Measurements from ENCODE around the gene KCNT1. TPM values are rescaled to one million over a fixed set of nuclear protein-coding genes. Genes with fewer than 3 reads are reported as not detected.

Gene KCNT1
- total RNA-seq, 1 experiment from 2014 or later, result not detected

DNA sequence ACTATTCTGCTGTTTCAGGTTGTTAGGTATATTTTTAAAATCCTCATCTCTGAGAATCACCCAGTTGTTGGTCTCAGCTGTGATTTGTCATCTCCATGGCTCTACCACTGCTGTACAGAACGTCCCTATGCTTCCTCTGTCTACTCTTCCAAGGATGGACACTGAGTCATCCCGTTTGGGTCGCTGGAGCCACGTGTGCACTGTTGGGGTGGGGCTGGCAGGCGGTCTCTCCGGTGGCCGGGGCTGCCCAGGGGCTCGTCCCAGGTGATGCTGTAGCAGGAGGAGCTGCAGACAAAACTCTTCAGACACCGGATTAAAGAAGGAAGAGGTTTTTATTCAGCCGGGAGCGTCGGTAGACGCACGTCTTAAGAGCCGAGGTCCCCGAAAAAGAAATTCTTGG, 21.9 kb upstream of the KCNT1 start:
- H3K27ac ChIP-seq, result no peak overlapping the region
- H3K4me3 ChIP-seq, result no peak overlapping the region
- no peaks in the 10 kb centered on the region; the same call in none of the 2 replicates for H3K27me3 ChIP-seq (replicated peaks)
- no peaks in the 10 kb centered on the region for H3K36me3 ChIP-seq
- no peaks in the 10 kb centered on the region for H3K4me1 ChIP-seq (replicated peaks)
- DNase-seq (ENCODE audit: low read depth in 1 of 2, low spot score in 2 of 2), result no peak
- H3K9me3 ChIP-seq (replicated peaks), result no peaks in the 10 kb centered on the region

DNA sequence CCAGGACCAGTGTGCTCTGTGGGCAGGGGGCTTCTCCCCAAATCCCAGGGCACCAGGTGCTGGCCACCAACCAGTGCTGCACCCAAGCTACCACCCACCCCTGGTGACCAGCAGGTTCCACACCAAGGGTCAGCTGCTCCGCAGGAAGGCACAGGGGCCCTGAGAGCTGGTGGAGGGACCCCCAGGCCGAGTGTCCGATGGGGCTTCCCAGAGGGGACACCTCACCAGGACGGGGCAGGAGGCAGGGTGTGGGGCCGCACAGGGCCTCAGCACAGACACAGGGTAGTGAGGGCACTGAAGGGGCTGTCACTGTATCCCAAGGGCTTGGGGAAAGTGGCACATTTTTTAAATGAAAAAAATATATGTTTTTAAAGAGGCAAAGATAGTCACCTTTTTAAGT, 20.8 kb upstream of the KCNT1 start:
- no peak for DNase-seq (ENCODE audit: low read depth in 1 of 2, low spot score in 2 of 2)
- no peak overlapping the region for H3K4me3 ChIP-seq

DNA sequence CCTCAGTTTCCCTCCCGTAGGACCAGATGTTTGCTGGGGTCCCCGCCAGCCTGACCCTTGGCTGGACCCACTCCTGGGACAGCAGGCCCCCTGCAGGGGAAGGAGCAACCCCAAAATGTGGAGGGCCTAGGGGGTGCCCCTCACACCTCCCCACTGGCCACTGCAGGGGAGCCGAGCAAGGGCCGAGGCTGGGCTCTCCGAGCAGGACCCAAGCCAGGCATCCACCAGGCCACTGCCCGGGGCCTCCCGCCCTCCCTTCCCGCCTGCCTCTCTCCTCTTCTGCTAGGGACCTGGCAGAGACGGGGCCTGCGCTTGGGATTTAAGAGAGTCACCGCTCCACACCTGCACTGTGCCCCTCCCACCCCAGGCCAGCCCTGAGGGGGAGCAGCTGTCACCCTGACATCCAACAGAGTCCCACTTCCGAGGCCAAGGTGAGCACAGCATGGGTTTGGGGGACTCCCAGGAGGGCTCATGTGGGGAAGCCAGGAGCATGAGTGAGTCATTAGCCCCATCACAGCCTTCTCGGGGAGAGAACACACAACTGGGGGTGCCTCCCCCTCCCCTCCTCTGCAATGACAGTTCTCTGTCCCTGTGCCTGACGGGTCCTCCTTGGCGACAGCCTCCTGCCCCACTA, 18.5 kb upstream of the KCNT1 start:
- H3K27me3 ChIP-seq (replicated peaks), result no peaks in the 10 kb centered on the region; the same call in 1 of the 2 replicates
- H3K36me3 ChIP-seq, result no peaks in the 10 kb centered on the region
- H3K9me3 ChIP-seq (replicated peaks), result no peaks in the 10 kb centered on the region
- no peak overlapping the region for H3K27ac ChIP-seq
- no peaks in the 10 kb centered on the region for H3K4me1 ChIP-seq (replicated peaks)
- H3K4me3 ChIP-seq, result no peak overlapping the region
- no peak for DNase-seq (ENCODE audit: low read depth in 1 of 2, low spot score in 2 of 2)

More for the DNA sequence above, 20.8 kb upstream of the KCNT1 start:
- Histone ChIP-seq H3K4me1 (replicated peaks) (no peaks in the 10 kb centered on the region), H3K27me3 (replicated peaks) (no peaks in the 10 kb centered on the region; the same call in 1 of the 2 replicates), H3K9me3 (replicated peaks) (no peaks in the 10 kb centered on the region), H3K27ac (no peak overlapping the region), H3K36me3 (no peaks in the 10 kb centered on the region)

DNA sequence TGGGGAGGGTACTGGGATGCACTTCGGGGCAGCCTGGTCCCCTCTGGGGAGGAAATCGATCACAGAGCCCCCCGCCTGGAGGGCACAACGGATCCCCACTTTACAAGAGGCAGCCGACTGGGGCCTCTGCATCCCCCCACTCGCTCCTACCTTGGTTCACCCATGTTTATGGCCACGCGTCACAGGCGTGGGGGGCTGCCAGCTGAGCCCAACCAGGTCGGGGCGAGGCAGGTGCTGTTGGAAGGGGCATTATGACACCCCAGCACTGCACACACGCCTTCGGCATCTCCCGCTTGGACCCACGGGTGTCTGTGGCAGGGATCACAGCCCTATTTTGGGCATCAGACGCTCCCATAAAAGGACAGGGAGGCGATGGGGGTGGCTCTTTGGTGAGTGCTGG, 17.3 kb upstream of the KCNT1 start:
- no peaks in the 10 kb centered on the region for H3K9me3 ChIP-seq (replicated peaks)
- no peak overlapping the region for H3K4me3 ChIP-seq
- no peaks in the 10 kb centered on the region for H3K4me1 ChIP-seq (replicated peaks)
- no peak overlapping the region for H3K27ac ChIP-seq
- DNase-seq (ENCODE audit: low read depth in 1 of 2, low spot score in 2 of 2), result no peak
- no peaks in the 10 kb centered on the region for H3K36me3 ChIP-seq
- H3K27me3 ChIP-seq (replicated peaks), result no peaks in the 10 kb centered on the region; the same call in 1 of the 2 replicates

DNA sequence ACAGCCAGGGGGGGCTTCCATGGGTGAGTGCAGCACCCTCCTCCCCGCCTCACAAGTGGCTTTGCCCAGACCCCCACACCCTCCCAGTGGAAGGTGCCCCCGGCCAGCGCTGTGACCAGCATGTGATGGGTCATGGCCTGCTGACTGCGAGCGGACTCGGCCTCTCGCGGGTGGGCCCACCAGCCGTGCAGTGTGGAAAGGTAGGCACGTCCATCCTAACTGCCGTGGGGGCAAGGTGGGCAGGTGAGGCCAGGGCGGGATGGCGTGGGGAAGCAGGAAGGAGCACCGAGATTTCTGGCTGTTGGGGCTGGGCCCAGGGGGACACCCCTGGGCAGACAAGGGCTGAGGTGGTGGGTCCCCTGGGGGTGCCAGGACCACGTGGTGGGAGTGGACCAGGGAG, 14.8 kb upstream of the KCNT1 start:
- Histone ChIP-seq H3K4me1 (replicated peaks) (no peaks in the 10 kb centered on the region), H3K27me3 (replicated peaks) (no peaks in the 10 kb centered on the region; the same call in 1 of the 2 replicates), H3K4me3 (no peak overlapping the region), H3K9me3 (replicated peaks) (no peaks in the 10 kb centered on the region), H3K27ac (no peak overlapping the region), H3K36me3 (no peaks in the 10 kb centered on the region)
- no peak for DNase-seq (ENCODE audit: low read depth in 1 of 2, low spot score in 2 of 2)

DNA sequence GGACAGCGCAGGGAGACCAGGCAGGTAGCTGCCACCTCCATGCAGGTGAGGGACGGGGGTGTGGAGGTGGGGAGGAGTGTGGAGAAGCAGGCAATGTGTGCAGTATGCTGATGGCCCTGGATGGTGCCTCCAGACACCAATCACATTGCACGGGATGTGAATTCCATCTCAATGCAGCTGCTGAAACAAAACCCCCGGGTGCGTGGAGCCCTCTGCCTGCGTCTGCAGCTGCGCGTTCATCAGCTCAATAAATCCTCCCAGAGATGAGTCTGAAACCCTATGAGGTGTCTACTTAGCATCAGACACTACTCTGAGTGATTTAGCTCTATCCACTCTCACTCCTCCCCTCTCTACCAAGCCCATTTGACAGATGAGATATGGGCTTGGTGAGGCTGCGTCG, 13.0 kb upstream of the KCNT1 start:
- H3K9me3 ChIP-seq (replicated peaks), result no peaks in the 10 kb centered on the region
- H3K27ac ChIP-seq, result no peak overlapping the region
- no peak for DNase-seq (ENCODE audit: low read depth in 1 of 2, low spot score in 2 of 2)
- H3K36me3 ChIP-seq, result no peaks in the 10 kb centered on the region
- H3K4me1 ChIP-seq (replicated peaks), result no peaks in the 10 kb centered on the region
- no peaks in the 10 kb centered on the region; the same call in 1 of the 2 replicates for H3K27me3 ChIP-seq (replicated peaks)
- no peak overlapping the region for H3K4me3 ChIP-seq

DNA sequence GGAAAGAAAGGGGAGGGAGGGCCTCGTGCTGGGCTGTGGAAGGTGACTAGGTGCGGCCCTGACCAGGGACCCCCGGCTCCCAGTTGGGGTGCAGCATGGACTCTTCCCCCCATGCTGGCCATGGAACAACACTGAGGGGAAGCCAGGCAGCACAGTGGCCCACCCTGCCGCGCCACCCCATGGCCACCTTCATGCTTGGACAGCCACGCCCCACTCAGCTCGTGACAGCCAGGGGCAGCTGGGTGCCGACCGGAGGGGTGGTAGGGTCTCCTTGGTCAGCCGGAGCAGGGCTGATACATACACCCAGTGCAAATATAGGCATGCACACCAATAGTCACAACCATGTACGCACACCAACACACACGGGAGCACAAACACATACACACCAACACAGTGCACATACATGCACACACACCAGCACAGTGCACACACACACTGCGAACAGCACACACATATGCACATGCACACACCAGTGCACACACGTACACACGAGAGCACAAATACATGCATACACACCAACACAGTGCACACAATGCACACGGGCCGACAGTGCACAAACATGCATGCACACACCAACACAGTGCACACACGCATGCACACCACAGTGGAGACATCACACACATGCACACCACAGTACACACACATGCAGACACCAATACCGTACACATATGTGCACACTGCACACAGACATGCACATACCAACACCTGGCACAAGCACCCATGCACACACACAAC, 11.0 kb upstream of the KCNT1 start:
- DNase-seq (ENCODE audit: low read depth in 1 of 2, low spot score in 2 of 2), result no peak
- Histone ChIP-seq H3K27ac (no peak overlapping the region), H3K36me3 (no peaks in the 10 kb centered on the region), H3K27me3 (replicated peaks) (no peaks in the 10 kb centered on the region), H3K9me3 (replicated peaks) (no peaks in the 10 kb centered on the region), H3K4me1 (replicated peaks) (no peaks in the 10 kb centered on the region; the same call in 1 of the 2 replicates), H3K4me3 (no peak overlapping the region)

DNA sequence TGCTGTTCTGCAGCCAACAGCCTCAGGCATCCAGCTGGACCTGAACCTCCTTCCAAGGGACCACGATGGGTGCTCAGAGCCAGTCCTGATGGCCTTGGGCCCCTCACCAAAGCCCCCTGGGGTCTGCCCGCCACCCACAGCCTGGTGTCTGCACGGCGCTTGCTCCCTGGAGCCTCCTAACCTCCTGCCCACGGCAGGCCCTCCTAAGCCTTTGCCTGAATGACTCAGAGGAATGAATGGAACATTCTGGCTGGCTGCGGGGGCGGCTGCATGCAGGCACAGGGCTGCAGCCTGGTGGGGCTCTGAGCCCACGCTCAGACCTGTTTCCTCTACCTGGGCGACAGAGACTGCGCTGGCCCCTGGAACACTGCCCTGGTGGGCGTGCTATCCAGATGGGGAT, 9.6 kb upstream of the KCNT1 start:
- DNase-seq (ENCODE audit: low read depth in 1 of 2, low spot score in 2 of 2), result no peak
- Histone ChIP-seq H3K36me3 (no peaks in the 10 kb centered on the region), H3K27ac (no peak overlapping the region), H3K9me3 (replicated peaks) (no peaks in the 10 kb centered on the region), H3K4me1 (replicated peaks) (no peaks in the 10 kb centered on the region; the same call in 1 of the 2 replicates), H3K4me3 (no peak overlapping the region), H3K27me3 (replicated peaks) (no peaks in the 10 kb centered on the region)

DNA sequence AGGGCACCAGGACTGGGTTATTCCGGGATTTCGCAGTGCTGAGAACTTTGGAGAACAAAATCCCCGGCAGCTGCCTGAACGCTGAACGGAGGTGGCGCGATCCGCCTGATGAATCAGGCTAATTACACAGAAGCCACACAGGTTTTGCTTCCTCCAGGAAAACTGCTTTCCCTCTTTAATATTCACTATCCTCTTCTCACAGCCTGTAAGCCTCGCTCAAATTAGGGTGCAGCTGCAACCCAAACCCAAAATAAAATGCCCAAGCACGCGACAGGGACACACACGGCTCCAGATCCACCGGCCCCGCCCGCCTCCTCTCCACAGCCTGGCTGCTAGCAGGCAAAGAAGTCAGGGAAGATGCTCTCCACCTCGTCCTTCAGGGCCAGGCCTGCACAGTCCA, 8.7 kb upstream of the KCNT1 start:
- Histone ChIP-seq H3K36me3 (no peaks in the 10 kb centered on the region), H3K4me1 (replicated peaks) (no peaks in the 10 kb centered on the region; the same call in 1 of the 2 replicates), H3K4me3 (no peak overlapping the region), H3K9me3 (replicated peaks) (no peaks in the 10 kb centered on the region), H3K27me3 (replicated peaks) (no peaks in the 10 kb centered on the region), H3K27ac (no peak overlapping the region)
- no peak for DNase-seq (ENCODE audit: low read depth in 1 of 2, low spot score in 2 of 2)

DNA sequence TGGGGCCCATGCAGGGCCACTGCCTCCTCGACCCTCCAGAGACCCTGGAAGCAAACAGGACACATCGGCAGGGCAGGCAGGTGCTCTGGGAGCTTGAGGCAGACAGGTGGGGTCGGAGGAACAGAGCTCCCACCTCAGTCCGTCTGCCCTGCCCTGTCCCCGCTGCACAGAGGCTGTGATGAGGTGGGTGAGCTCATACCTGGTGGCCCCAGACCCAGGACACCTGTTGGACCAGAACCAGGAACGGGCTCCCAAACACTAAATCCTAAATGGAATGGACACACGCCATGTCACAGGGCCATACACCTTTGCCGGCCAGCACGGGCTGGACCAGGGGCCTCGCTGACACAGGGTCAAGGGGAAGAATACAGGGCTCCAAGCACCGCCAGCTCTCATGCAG, 8.2 kb upstream of the KCNT1 start:
- H3K27me3 ChIP-seq (replicated peaks), result no peaks in the 10 kb centered on the region
- no peaks in the 10 kb centered on the region for H3K9me3 ChIP-seq (replicated peaks)
- no peak overlapping the region for H3K4me3 ChIP-seq
- H3K27ac ChIP-seq, result no peak overlapping the region
- no peaks in the 10 kb centered on the region for H3K36me3 ChIP-seq
- no peak for DNase-seq (ENCODE audit: low read depth in 1 of 2, low spot score in 2 of 2)
- no peaks in the 10 kb centered on the region; the same call in 1 of the 2 replicates for H3K4me1 ChIP-seq (replicated peaks)

DNA sequence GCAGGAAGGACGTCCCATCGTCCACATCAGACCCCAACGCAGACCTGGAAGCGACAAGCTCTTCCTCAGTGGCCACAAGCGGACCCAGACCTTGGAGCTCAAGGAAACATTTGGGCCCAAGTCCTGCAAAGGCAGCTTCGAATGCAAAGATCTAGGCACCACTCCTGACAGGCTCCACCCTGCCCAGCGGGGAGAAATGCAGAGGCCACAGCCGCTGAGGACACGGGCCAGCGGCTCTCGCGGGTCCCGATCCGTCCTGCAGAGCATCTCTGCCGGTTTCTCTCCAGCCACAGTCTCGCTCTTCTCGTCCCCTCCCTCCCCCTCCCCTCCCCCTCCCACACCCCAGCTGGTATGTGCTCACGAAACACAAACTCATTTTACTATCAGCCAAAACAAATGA, 7.6 kb upstream of the KCNT1 start:
- Histone ChIP-seq H3K4me3 (no peak overlapping the region), H3K36me3 (no peaks in the 10 kb centered on the region), H3K27me3 (replicated peaks) (no peaks in the 10 kb centered on the region), H3K27ac (no peak overlapping the region), H3K4me1 (replicated peaks) (no peaks in the 10 kb centered on the region; the same call in 1 of the 2 replicates), H3K9me3 (replicated peaks) (no peaks in the 10 kb centered on the region)
- no peak for DNase-seq (ENCODE audit: low read depth in 1 of 2, low spot score in 2 of 2)

DNA sequence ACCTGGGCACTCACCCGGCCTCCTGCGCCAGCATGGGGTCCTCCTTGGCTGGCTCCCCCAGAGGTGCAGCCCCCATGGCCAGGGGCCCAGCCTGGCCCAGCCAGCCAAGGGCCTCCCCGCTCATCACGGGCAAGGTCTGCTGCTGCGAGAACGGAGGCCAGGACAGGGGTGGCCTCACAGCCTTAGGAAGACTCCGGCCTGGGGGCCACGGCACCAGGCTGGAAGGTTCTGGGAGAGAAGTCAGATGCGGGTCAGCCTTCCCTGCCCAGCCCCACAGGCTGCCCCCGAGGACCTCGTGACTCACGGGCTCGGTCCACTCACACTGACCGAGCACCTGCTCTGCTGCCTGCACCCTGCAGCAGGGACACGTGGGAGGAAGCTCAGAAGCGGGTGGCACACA, 6.9 kb upstream of the KCNT1 start:
- no peak overlapping the region for H3K4me3 ChIP-seq
- H3K27me3 ChIP-seq (replicated peaks), result no peaks in the 10 kb centered on the region
- H3K4me1 ChIP-seq (replicated peaks), result no peaks in the 10 kb centered on the region; the same call in 1 of the 2 replicates
- DNase-seq (ENCODE audit: low read depth in 1 of 2, low spot score in 2 of 2), result no peak
- H3K36me3 ChIP-seq, result no peaks in the 10 kb centered on the region
- no peak overlapping the region for H3K27ac ChIP-seq
- H3K9me3 ChIP-seq (replicated peaks), result no peaks in the 10 kb centered on the region

DNA sequence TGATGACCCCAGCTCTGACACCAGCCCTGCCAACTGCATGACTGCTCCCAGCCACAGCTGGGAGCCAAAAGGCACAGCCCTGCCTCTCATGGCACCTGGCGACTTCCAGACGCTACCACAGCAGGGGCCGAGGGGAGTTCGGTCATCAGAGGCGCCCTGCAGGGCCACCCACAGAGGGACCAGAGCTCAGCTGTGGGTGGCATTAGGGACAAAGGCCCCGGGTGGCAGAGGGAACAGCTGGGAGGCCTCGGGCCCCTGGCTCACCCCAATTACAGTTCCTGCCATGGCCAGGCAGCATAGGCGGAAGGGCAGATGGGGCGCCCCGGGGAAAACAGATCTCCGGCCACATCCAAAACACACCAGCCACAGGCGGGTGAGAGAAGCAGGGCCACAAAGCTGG, 6.3 kb upstream of the KCNT1 start:
- Histone ChIP-seq H3K4me3 (no peak overlapping the region), H3K9me3 (replicated peaks) (no peaks in the 10 kb centered on the region), H3K36me3 (no peaks in the 10 kb centered on the region), H3K4me1 (replicated peaks) (no peaks in the 10 kb centered on the region; the same call in 1 of the 2 replicates), H3K27ac (no peak overlapping the region), H3K27me3 (replicated peaks) (no peaks in the 10 kb centered on the region)
- no peak for DNase-seq (ENCODE audit: low read depth in 1 of 2, low spot score in 2 of 2)

DNA sequence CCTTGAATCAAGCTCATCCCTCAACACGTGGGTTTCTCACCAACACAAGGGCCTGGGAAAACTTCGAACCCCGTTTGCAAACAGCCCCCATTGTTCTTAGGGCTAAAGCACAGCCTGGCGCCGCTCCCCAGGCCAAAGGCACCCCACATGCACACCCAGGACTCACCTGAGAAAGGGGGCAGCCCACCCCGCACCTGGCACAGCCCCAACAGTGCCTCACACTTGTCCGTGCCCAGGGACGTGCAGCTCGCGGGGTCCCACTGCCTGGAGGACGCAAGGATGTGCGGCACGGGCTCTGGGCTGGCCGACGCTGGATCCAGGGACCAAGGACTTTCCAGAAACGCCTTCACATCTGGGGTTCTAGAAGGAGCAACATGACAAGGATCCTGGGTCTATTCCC, 5.5 kb upstream of the KCNT1 start:
- H3K27ac ChIP-seq, result no peak overlapping the region
- H3K4me3 ChIP-seq, result no peak overlapping the region
- no peak for DNase-seq (ENCODE audit: low read depth in 1 of 2, low spot score in 2 of 2)
- no peaks in the 10 kb centered on the region; the same call in 1 of the 2 replicates for H3K4me1 ChIP-seq (replicated peaks)
- no peaks in the 10 kb centered on the region for H3K9me3 ChIP-seq (replicated peaks)
- no peaks in the 10 kb centered on the region for H3K36me3 ChIP-seq
- no peaks in the 10 kb centered on the region for H3K27me3 ChIP-seq (replicated peaks)

Measured in SJSA1 (cell line).